KOPT-K1 (cell line): ENCODE data around the gene OR2F1.

Experiments
- H3K27ac ChIP-seq: fragments of 200-600 bp; sonication (generic); 2 replicates; pipeline ENCODE4 v1.5.1; 2016; ENCODE audit warnings: antibody characterized with exemption, mild to moderate bottlenecking, low read depth, low read length; ENCODE audit not compliant: poor library complexity, severe bottlenecking
- H3K36me3 ChIP-seq: fragments of 200-600 bp; sonication (generic); 2 replicates; pipeline ENCODE4 v1.5.1; 2017; ENCODE audit warnings: antibody characterized with exemption, mild to moderate bottlenecking, low read length, moderate library complexity; ENCODE audit not compliant: insufficient read depth
- H3K9me3 ChIP-seq: fragments of 200-600 bp; sonication (generic); 2 replicates; pipeline ENCODE4 v1.5.1; 2017; ENCODE audit warnings: antibody characterized with exemption, low read length, mild to moderate bottlenecking; ENCODE audit not compliant: insufficient read depth, poor library complexity, severe bottlenecking

OR2F1 gene, protein sequence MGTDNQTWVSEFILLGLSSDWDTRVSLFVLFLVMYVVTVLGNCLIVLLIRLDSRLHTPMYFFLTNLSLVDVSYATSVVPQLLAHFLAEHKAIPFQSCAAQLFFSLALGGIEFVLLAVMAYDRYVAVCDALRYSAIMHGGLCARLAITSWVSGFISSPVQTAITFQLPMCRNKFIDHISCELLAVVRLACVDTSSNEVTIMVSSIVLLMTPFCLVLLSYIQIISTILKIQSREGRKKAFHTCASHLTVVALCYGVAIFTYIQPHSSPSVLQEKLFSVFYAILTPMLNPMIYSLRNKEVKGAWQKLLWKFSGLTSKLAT

DNA sequence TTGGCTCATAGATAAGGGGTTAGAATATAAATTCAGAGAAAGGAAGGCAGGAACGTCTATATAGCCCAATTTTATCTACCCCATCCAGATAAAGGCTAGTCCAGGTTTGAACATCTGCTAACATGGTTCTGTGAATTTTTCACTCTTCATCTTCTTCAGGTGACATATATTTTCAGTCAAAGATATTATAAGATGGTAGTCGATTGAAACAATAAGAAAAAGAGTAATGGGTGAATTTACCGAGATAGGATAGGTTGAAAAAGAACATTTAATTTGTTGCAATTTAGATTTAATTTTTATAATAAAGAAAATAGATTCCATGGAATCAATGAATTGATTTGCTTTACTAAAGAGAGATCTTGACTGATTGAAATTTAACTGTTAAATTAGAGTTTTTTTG lies at the start of gene OR2F1:
OR2F1 (plus strand) TSS at position 301 of the 400 bp plus-strand sequence. CDS start 5,127 bp downstream, outside the sequence.
- Histone ChIP-seq H3K36me3 (no peaks in the 10 kb centered on the region), H3K27ac (no peak within 1 kb of the TSS), H3K9me3 (no peaks in the 10 kb centered on the region)

GRCh38 chr7:143905509-143905908 lies 49.1 kb upstream of the OR2F1 start:
- no peak overlapping the region for H3K27ac ChIP-seq
- no peaks in the 10 kb centered on the region for H3K9me3 ChIP-seq

GRCh38 chr7:143906151-143906550 lies 48.5 kb upstream of the OR2F1 start:
- no peaks in the 10 kb centered on the region for H3K36me3 ChIP-seq
- H3K9me3 ChIP-seq, result no peaks in the 10 kb centered on the region
- no peak overlapping the region for H3K27ac ChIP-seq

More at GRCh38 chr7:143905509-143905908, 49.1 kb upstream of the OR2F1 start:
- H3K36me3 ChIP-seq, result no peaks in the 10 kb centered on the region

- no peaks in the 10 kb centered on the region for H3K36me3 ChIP-seq
- H3K27ac ChIP-seq, result no peak overlapping the region
- H3K9me3 ChIP-seq, result no peaks in the 10 kb centered on the region
These were observed 47.7 kb upstream of the OR2F1 start for GRCh38 chr7:143906895-143907294.

DNA sequence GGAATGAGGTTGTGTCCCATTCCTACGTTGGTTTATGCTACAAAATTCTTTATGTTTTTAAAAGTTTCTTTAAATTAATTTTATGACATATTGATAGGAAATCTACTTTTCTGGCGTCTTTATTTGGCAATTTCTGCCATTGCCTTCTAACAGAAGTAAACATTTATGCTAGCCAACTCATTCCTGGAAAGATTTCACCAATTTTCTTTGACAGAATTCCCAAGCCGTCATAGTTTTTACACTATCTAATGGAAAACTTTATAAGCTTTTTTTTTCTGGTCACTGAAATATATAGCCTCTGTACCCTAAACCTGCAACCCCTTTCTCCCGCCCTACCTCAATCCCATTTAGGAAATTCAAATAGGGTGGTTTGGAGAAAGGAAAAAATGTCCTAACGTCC lies 46.5 kb upstream of the OR2F1 start:
- Histone ChIP-seq H3K27ac (no peak overlapping the region), H3K9me3 (no peaks in the 10 kb centered on the region), H3K36me3 (no peaks in the 10 kb centered on the region)

- no peaks in the 10 kb centered on the region for H3K9me3 ChIP-seq
- H3K27ac ChIP-seq, result no peak overlapping the region
- H3K36me3 ChIP-seq, result no peaks in the 10 kb centered on the region
These were observed 44.8 kb upstream of the OR2F1 start for GRCh38 chr7:143909863-143910262.

DNA sequence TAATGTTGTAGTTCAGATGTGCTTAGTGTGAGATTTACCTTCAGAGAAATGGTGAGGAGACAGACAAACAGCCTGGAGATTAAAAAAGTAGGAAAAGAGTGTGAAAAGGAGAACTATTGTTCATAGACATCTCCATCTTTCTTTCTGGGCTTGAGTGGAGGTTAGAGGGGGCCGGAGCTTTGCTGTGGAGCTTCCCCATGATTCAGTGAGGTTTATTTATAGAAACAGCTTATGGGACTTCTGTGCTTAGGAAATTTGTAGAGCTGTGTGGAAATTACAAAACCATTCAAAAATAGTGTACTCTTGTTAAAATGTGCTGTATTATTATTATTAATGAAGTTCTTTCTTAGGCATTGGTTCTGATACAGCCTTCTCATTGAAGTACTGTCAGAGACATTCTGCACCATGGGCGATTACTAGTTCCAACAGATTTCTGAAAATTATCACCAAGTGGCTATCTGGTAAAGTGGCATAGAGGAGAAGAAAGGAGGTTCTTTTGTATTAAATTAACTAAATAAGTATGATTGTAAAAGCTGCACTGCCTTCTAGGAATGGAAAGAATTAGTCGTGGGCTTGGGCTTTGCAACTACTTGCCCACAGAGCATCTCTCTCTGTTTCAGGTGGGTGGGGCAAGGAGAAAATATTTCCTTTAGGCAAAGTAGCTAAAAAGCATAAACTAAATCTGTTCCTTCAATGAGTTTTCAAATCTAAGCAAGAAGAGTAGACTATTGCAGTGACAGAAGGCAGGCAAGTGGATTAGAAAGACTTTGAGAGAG lies 44.0 kb upstream of the OR2F1 start:
- Histone ChIP-seq H3K36me3 (no peaks in the 10 kb centered on the region), H3K9me3 (no peaks in the 10 kb centered on the region), H3K27ac (no peak overlapping the region)

DNA sequence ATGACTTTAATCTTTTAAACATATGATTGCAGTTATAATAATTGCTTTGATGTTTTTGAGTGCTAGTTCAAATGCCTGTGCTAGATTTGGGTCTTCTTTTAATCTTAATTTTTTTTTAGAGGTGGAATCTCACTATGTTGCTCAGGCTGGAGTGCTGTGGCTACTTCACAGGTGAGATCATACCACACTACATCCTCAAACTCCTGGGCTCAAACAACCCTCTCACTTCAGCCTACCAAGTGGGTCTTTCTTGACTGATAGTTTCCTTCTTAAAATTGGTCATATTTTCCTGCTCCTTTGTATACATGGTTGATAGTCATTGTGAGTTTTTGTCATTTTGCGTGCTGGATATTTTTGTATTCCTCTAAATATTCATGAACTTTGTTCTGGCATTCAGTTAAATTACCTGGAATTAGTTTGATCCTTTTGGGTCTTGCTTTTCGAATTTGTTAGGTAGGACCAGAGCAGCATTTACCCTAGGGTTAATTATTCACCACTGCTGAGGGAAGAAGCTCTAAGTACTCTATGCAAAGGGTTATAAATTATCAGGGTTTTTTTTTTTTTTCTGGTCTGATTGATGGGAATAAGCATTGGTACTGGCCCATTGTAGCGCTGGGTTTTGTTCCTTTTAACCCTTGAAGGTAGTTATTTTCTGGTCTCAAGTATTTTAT lies 40.6 kb upstream of the OR2F1 start:
- H3K36me3 ChIP-seq, result no peaks in the 10 kb centered on the region
- H3K27ac ChIP-seq, result no peak overlapping the region
- H3K9me3 ChIP-seq, result no peaks in the 10 kb centered on the region

DNA sequence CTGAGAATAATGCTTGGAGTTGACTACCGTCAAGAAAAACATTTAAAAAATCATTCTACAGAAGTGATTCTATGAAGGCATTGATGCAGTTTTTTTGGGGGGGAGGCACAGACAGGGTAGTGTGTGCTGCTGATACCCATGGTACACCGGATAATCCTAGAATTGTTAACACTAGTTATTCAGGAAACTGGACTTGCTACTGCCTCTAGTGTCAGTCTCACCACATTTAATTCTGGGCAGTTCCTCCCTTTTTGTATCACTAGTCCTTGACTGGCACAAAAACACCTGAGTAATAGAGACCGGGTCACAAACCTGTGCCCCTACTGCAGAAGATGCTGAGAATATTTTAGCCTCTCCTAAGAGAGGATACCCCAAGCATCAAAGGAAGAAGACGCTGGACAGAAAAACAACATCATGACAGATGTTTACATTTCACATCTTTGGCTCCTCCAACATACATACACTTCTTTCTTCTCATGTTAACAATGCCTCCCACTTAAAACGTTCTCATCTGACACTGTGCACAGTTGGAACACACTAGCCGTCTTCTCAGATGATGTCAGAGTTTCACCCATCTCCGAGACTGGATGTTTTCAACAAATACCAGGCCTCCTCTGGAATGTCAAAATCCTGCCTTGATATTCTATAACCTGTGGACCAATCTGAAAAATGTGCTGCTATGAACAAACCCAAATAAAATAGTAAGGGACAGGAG lies 39.5 kb upstream of the OR2F1 start:
- Histone ChIP-seq H3K27ac (no peak overlapping the region), H3K9me3 (no peaks in the 10 kb centered on the region), H3K36me3 (no peaks in the 10 kb centered on the region)

- no peaks in the 10 kb centered on the region for H3K36me3 ChIP-seq
- no peaks in the 10 kb centered on the region for H3K9me3 ChIP-seq
These were observed 29.8 kb upstream of the OR2F1 start for GRCh38 chr7:143924851-143925250.

DNA sequence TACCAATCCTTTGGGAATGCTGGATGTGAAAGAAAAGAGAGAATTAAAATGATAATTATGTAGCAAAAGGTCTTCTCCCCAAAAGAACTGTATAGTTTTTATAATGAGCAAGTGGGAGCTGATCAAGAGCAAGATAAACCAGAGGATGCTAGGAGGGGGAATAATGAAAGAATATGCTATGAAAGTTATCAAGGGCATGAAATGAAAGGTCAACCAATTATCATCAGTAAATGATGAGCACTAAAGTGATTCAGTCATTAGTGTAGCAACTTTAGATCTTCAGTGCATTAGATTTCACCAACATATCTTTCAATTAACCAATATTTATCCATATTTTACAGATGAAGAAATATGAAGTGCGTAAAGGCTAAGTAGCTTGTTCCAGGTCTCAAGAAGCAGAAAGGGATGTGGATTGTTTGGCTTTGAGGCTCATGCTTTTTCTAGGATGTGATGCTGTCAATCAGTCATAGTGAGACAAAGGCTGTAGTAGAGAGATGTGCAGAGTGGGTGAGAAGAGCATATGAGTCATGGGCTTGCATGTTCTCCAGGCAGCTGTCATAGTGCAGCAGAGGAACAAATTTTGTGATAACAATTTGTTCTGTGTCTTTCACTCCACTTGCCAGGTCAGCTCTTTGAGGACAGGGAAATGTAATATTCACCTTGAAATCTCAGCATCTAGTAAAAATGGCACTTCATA lies 25.3 kb upstream of the OR2F1 start:
- Histone ChIP-seq H3K9me3 (peaks cover 6% of the 10 kb centered on the region), H3K27ac (no peak overlapping the region), H3K36me3 (no peaks in the 10 kb centered on the region)

More at GRCh38 chr7:143924851-143925250, 29.8 kb upstream of the OR2F1 start:
- H3K27ac ChIP-seq, result no peak overlapping the region

GRCh38 chr7:143931739-143932138 lies 22.9 kb upstream of the OR2F1 start:
- Histone ChIP-seq H3K9me3 (peaks cover 6% of the 10 kb centered on the region), H3K36me3 (no peaks in the 10 kb centered on the region), H3K27ac (no peak overlapping the region)

DNA sequence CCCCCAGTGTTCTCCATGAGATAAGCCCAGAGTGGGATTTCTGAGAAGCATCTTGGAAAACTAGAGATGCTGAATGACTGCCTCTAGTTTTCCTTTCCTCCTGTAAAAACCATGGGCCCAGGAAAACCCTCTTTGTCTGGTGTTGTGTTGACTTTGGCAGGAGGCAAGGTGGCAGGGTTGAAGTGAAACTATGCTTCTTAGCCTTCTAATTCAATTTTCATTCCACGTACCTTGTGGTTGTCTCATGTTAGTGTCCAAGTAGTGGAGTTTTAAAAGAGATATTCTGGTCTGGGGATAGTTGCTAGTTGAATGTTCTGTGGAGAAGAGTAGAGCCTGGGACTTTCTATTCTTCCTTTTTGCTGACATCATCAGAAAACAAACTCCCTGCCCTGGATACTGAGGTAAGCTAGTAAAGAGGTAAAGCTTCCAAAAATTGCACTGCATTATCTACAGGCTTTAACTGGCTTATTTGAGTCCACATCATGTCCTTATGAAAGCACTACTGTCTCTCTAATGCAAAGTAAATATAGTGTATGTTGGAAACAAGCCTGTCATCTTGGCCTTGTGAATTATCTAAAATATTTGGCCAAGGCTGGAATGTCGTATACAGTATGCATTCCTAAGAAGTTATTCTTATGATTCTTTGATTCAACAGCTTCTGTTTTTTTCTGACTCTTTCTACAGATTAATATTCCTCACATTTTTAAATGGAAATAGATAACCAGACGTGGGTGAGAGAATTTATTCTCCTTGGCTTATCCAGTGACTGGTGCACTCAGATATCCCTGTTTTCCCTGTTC lies 19.9 kb upstream of the OR2F1 start, which contains the start of gene OR2F2:
OR2F2 (plus strand) TSS at position 708 of the 800 bp plus-strand sequence; CDS start at position 708, 0 bp downstream.
- Histone ChIP-seq H3K27ac (no peak within 1 kb of the TSS), H3K9me3 (peaks cover 6% of the 10 kb centered on the region), H3K36me3 (no peaks in the 10 kb centered on the region)
